HEK293T (cell line): ENCODE results near the gene DNAJC19.

ENCODE experiments used
- BHLHE40 ChIP-seq: fragments of 450-650 bp; IDR thresholded peaks from 2 replicates; pipeline ENCODE4 v1.6.1; 2016; ENCODE audit warnings: mild to moderate bottlenecking, moderate library complexity, borderline replicate concordance
- FOXA1 ChIP-seq: fragments of 450-650 bp; IDR thresholded peaks from 2 replicates; pipeline ENCODE4 v1.6.1; 2016; ENCODE audit warnings: mild to moderate bottlenecking
- FOXK2 ChIP-seq: fragments of 450-650 bp; IDR thresholded peaks from 2 replicates; pipeline ENCODE4 v1.6.1; 2016; ENCODE audit warnings: mild to moderate bottlenecking
- LEF1 ChIP-seq: fragments of 450-650 bp; IDR thresholded peaks from 2 replicates; pipeline ENCODE4 v1.6.1; 2017; ENCODE audit warnings: mild to moderate bottlenecking, borderline replicate concordance
- NFRKB ChIP-seq: fragments of 450-650 bp; IDR thresholded peaks from 2 replicates; pipeline ENCODE4 v1.6.1; 2016; ENCODE audit warnings: mild to moderate bottlenecking, moderate library complexity
- SP1 ChIP-seq: fragments of 450-650 bp; IDR thresholded peaks from 2 replicates; pipeline ENCODE4 v1.6.1; 2017
- SUZ12 ChIP-seq: fragments of 450-650 bp; IDR thresholded peaks from 2 replicates; pipeline ENCODE4 v1.6.1; 2016; ENCODE audit warnings: mild to moderate bottlenecking
- ZNF384 ChIP-seq: fragments of 450-650 bp; IDR thresholded peaks from 2 replicates; pipeline ENCODE4 v1.6.1; 2016

GRCh38 chr3:180959691-180960090, 29.8 kb downstream of the DNAJC19 start:
- TF ChIP-seq SUZ12 (no peak), FOXA1 (no peak), NFRKB (no peak), BHLHE40 (no peak), ZNF384 (no peak), SP1 (no peak), FOXK2 (no peak), LEF1 (no peak)
